Peyer's patch (tissue), 4 donors: ENCODE data around the gene FUT8.

Experiments
- CTCF ChIP-seq, 6 experiments: fragments of 450-650 bp in 4 of 6; fragments of 200-600 bp in 2 of 6; sonication (generic) in 1 of 6; IDR thresholded peaks; one replicate each; pipeline ENCODE4 v1.5.1; 2017 to 2019; ENCODE audit warnings: antibody characterized with exemption in 6 of 6, mild to moderate bottlenecking in 3 of 6, moderate library complexity in 1 of 6
- POLR2A ChIP-seq, 2 donors: fragments of 450-650 bp; IDR thresholded peaks; one replicate each; pipeline ENCODE4 v1.5.1; 2017; ENCODE audit warnings: antibody characterized with exemption in 2 of 2, mild to moderate bottlenecking in 2 of 2, moderate library complexity in 2 of 2

DNA sequence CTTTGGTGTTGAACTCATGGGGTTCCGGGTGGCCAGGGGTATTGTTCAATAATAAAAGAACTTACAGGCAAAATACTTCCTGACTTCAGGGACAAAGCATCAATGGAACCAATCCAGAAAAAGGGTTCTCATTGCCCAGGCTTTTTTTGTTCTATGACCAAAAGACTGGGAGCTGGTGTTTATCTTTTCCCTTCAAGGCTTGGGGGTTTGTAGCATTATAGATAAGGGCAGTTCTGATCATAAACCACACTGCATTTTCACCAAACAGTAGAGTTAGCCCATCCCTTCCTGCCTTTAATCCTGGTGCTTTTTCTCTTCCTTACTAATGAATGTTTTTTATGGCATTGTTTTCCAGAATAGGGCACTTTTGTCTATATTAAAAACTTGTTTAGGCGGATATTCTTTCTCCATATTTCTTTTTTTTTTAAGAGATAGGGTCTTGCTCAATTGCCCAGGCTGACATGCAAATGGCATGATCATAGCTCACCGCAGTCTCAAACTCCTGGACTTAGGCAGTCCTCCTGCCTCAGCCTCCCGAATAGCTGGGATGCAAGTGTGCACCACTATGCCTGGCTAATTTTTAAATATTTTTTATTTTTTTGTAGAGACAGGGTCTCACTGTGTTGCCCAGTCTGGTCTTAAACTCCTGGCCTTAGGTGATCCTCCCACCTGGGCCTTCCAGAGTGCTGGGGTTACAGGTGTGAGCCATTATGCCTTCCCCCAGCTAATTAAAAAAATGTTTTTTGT is 9.7 kb downstream of the FUT8 start:
- TF ChIP-seq POLR2A (IDR thresholded peaks at IDR 0.05) (no peak), CTCF (IDR thresholded peaks at IDR 0.05) (no peak)
